HG03066 (cell line): ENCODE measurements around the gene RGS6.

Experiments used
- ATAC-seq: cut with Tn5 transposase; IDR thresholded peaks from one replicate; pipeline ENCODE4 v1.9.1; 2021; ENCODE audit warnings: low read depth; ENCODE audit not compliant: unreplicated experiment

The RGS6 gene

GRCh38 chr14:72611506-72611905, 679.3 kb downstream of the RGS6 start:
- ATAC-seq, result no peak

- ATAC-seq, result no peak
Measured at GRCh38 chr14:72612041-72612440, 679.8 kb downstream of the RGS6 start.

GRCh38 chr14:72613231-72613974, 681.2 kb downstream of the RGS6 start:
- no peak for ATAC-seq

GRCh38 chr14:72613975-72614319, 681.7 kb downstream of the RGS6 start:
- ATAC-seq, result no peak

GRCh38 chr14:72614365-72614764, 682.1 kb downstream of the RGS6 start:
- no peak for ATAC-seq

- ATAC-seq, result no peak
Measured at GRCh38 chr14:72614891-72615415, 682.7 kb downstream of the RGS6 start.

GRCh38 chr14:72615451-72616121, 683.4 kb downstream of the RGS6 start:
- no peak for ATAC-seq
